Erythroblast (primary cell): ENCODE data around the gene PPP6R1.

Experiments used
- GATA1 ChIP-seq: IDR thresholded peaks from 2 replicates; pipeline ENCODE4 v1.6.1; 2011; ENCODE audit warnings: low read depth, mild to moderate bottlenecking, control low read depth, low read length, moderate library complexity
- POLR2A ChIP-seq: IDR thresholded peaks from 2 replicates; pipeline ENCODE4 v1.6.1; 2011; ENCODE audit warnings: mild to moderate bottlenecking, low read length

- TF ChIP-seq POLR2A, result no peak
- no peak for TF ChIP-seq GATA1
These were observed 42.9 kb upstream of the PPP6R1 start for GRCh38 chr19:55301459-55302317.
